Right lobe of liver (tissue), 6 donors: ENCODE data around the gene NUDT1. TPM values are rescaled to one million over a fixed set of nuclear protein-coding genes. Genes with fewer than 3 reads are reported as not detected.
"Not testable (repeated sequence)": the region's sequence is repeated elsewhere in the genome, so short reads cannot be mapped to it uniquely, and the experiment has no call there.

Experiments used
- ATAC-seq, 4 donors: fragments of 200-7000 bp; cut with Tn5 transposase; one replicate each; pipeline ENCODE4 v1.9.1; 2020; ENCODE audit warnings: mild to moderate bottlenecking in 4 of 4, moderate library complexity in 4 of 4
- DNase-seq, 3 donors: peaks; one replicate each; pipeline ENCODE4 v3.0.0-alpha.2; 2020
- H3K27ac ChIP-seq, 3 donors: fragments of 200-600 bp; one replicate each; pipeline ENCODE4 v1.8.0; 2022
- H3K27me3 ChIP-seq, 2 donors: fragments of 200-600 bp; one replicate each; pipeline ENCODE4 v1.8.0; 2022
- H3K36me3 ChIP-seq, 4 donors: fragments of 200-600 bp; sonication (generic) in 1 of 4; one replicate each; pipeline versions ENCODE4 v1.5.1 to v1.8.0; 2017 to 2022; ENCODE audit warnings: control low read depth in 1 of 4
- H3K4me1 ChIP-seq, 4 donors: fragments of 200-600 bp; sonication (generic) in 1 of 4; one replicate each; pipeline versions ENCODE4 v1.5.1 to v1.8.0; 2017 to 2022; ENCODE audit warnings: control low read depth in 1 of 4
- H3K4me3 ChIP-seq, 3 donors: fragments of 200-600 bp; one replicate each; pipeline ENCODE4 v1.8.0; 2022
- H3K9me3 ChIP-seq, 4 donors: fragments of 200-600 bp; sonication (generic) in 1 of 4; one replicate each; pipeline versions ENCODE4 v1.5.1 to v1.8.0; 2017 to 2022; ENCODE audit warnings: control low read depth in 1 of 4
- CTCF ChIP-seq, 4 donors: fragments of 200-600 bp in 3 of 4; fragments of 450-650 bp in 1 of 4; IDR thresholded peaks; one replicate each; pipeline versions ENCODE4 v1.5.1 to v1.8.0; 2016 to 2022; ENCODE audit warnings: antibody characterized with exemption in 4 of 4, mild to moderate bottlenecking in 2 of 4
- POLR2A ChIP-seq: fragments of 450-650 bp; IDR thresholded peaks from one replicate; pipeline ENCODE4 v1.6.1; 2017; ENCODE audit warnings: antibody characterized with exemption, mild to moderate bottlenecking
- WGBS: methylation state at CpG from one replicate; pipeline ENCODE4 v1.1.6; 2018; ENCODE audit warnings: low coverage, low lambda C conversion rate; ENCODE audit not compliant: insufficient coverage; ENCODE audit errors: missing lambda C conversion rate; 5-methylcytosine and 5-hydroxymethylcytosine counted together
- intact Hi-C, 2 donors: fragments of 100-400 bp; cut with DNase I; formaldehyde crosslinking; loops; one replicate each; pipeline versions ENCODE4 v1.11.2 to v1.14.1; 2022
- total RNA-seq, 6 experiments: library from RNA; depleted of rRNA in 2 of 6; stranded (reverse); fragments of >200 nt in 2 of 6; fragmentation: NEBNext Ultra II Directional in 3 of 6; extraction: Animal tissue kit (Norgen Biotek cat#: 25700) in 3 of 6; gene quantifications; one replicate each; pipeline versions ENCODE4 v1.1.0 to v1.2.4, GENCODE V29; 2016 to 2023
- donor health status: DM: no; HTN: yes; CAD: no.
- donor health status: DM: no; HTN: no; CAD: no.
- donor health status: DM: no; HTN: no; CAD: no.
- donor health status: DM: no; HTN: yes; CAD: no.
- donor health status: DM: no; HTN: yes; CAD: no.

NUDT1 gene
- total RNA-seq, 6 experiments from 2014 or later: 1.6 to 4.1 (median 2.3) TPM

- peak overlapping the region in 1 of 3 donors; percentile 27 for H3K27ac ChIP-seq
- peak in 1 of 3 donors; percentile 54 for DNase-seq
- TF ChIP-seq POLR2A (no peak), CTCF (IDR thresholded peaks at IDR 0.05) (no peak)
- WGBS: 50% methylated on average over 2 of the region's 14 CpGs
- no peaks in the 10 kb centered on the region for H3K4me1 ChIP-seq
- no peaks in the 10 kb centered on the region for H3K27me3 ChIP-seq
- no peaks in the 10 kb centered on the region for H3K9me3 ChIP-seq
- peaks cover 0 to 9% (median 0%) of the 10 kb centered on the region in 4 donors for H3K36me3 ChIP-seq
- ATAC-seq: peak; percentile 13 to 62 (median 42)
- no peak overlapping the region for H3K4me3 ChIP-seq
- intact Hi-C loops: no loop called here
Observed at GRCh38 chr7:2261611-2262010, 19.6 kb downstream of the NUDT1 start.

DNA sequence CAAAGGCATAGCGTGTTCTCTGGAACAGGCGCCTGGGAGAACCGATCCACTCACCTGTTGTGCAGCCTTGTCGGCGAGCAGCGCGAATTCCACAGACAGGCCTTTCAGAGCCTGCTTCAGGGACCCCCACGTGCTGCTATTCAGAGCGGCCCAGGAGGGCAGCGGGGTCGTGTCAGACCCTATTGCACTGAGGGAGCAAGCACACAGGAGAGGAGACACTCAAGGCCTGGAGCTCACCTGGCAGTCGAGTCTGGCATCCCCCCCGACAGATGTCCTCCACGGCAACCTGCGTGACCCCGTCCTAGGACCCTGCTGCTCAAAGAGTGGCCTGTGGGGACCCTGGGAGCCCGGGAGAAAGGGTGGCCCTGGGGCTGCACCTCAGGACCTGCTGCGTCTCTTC, 21.1 kb downstream of the NUDT1 start:
- intact Hi-C loops: no loop called here
- Histone ChIP-seq H3K27ac (no peak overlapping the region), H3K27me3 (no peaks in the 10 kb centered on the region), H3K4me3 (no peak overlapping the region), H3K9me3 (no peaks in the 10 kb centered on the region), H3K36me3 (no peaks in the 10 kb centered on the region), H3K4me1 (no peaks in the 10 kb centered on the region)
- DNase-seq (peak in 1 of 3 donors; percentile 47), ATAC-seq (no peak)
- 0% methylated on average over 1 of the region's 18 CpGs for WGBS
- no peak for TF ChIP-seq POLR2A
- no peak for TF ChIP-seq CTCF (IDR thresholded peaks at IDR 0.05)

GRCh38 chr7:2264158-2264557, 22.1 kb downstream of the NUDT1 start:
- Histone ChIP-seq H3K4me1 (no peaks in the 10 kb centered on the region), H3K27ac (no peak overlapping the region), H3K36me3 (no peaks in the 10 kb centered on the region), H3K4me3 (no peak overlapping the region), H3K9me3 (no peaks in the 10 kb centered on the region), H3K27me3 (no peaks in the 10 kb centered on the region)
- ATAC-seq: no peak
- 88% methylated on average over 5 of the region's 23 CpGs for WGBS
- intact Hi-C loops: no loop called here
- TF ChIP-seq POLR2A (no peak), CTCF (IDR thresholded peaks at IDR 0.05) (no peak)
- DNase-seq: peak in 1 of 3 donors; percentile 40

GRCh38 chr7:2266911-2267310, 24.9 kb downstream of the NUDT1 start:
- Histone ChIP-seq H3K36me3 (no peaks in the 10 kb centered on the region), H3K9me3 (no peaks in the 10 kb centered on the region), H3K4me1 (no peaks in the 10 kb centered on the region), H3K27ac (no peak overlapping the region), H3K4me3 (no peak overlapping the region), H3K27me3 (no peaks in the 10 kb centered on the region)
- no peak for TF ChIP-seq POLR2A
- no peak for TF ChIP-seq CTCF (IDR thresholded peaks at IDR 0.05)
- DNase-seq (no peak), ATAC-seq (peak in 2 of 4 donors; percentile 54 to 67)
- 71% methylated on average over 6 of the region's 10 CpGs for WGBS
- intact Hi-C loops: no loop called here

GRCh38 chr7:2269089-2269990, 27.3 kb downstream of the NUDT1 start:
- peak; percentile 43 to 80 (median 66) for ATAC-seq
- H3K4me3 ChIP-seq, H3K4me1 ChIP-seq, intact Hi-C loops, H3K27me3 ChIP-seq, DNase-seq, H3K27ac ChIP-seq, H3K36me3 ChIP-seq, H3K9me3 ChIP-seq: not testable (repeated sequence)
- 74% methylated on average over 11 of the region's 18 CpGs for WGBS
